SKM-1 (cell line): ENCODE results near the gene C1orf35.

Source experiments
- DNase-seq: peaks from one replicate; lab custom pipeline; 2025; ENCODE audit not compliant: unreplicated experiment; lab: John Stamatoyannopoulos, UW

The C1orf35 gene

GRCh38 chr1:228102791-228103620, at the start of gene C1orf35:
Gene C1orf35, minus strand, starts transcription at chr1:228103325. Its CDS starts 98 bp downstream, at chr1:228103227.
- peak; percentile 92 for DNase-seq

- no peak for DNase-seq
Observed at GRCh38 chr1:228152918-228153258, 49.8 kb upstream of the C1orf35 start.

- DNase-seq = no peak
Observed at GRCh38 chr1:228152097-228152917, 49.2 kb upstream of the C1orf35 start.

- no peak for DNase-seq
Observed at GRCh38 chr1:228151180-228151925, 48.2 kb upstream of the C1orf35 start.

- no peak for DNase-seq
Observed at GRCh38 chr1:228150461-228151179, 47.5 kb upstream of the C1orf35 start.

GRCh38 chr1:228150120-228150460, 47.0 kb upstream of the C1orf35 start:
- DNase-seq = no peak

GRCh38 chr1:228149406-228150119, 46.4 kb upstream of the C1orf35 start, which contains the start of gene GJC2:
Gene GJC2, plus strand, starts transcription at chr1:228149930. Its CDS starts 7,829 bp downstream, at chr1:228157759.
- no peak for DNase-seq

GRCh38 chr1:228148935-228149405, 45.8 kb upstream of the C1orf35 start:
- DNase-seq = no peak

- no peak for DNase-seq
Observed at GRCh38 chr1:228148196-228148861, 45.2 kb upstream of the C1orf35 start.

- DNase-seq = no peak
Observed at GRCh38 chr1:228147768-228148167, 44.6 kb upstream of the C1orf35 start.

GRCh38 chr1:228147151-228147693, 44.1 kb upstream of the C1orf35 start:
- no peak for DNase-seq

- no peak for DNase-seq
Observed at GRCh38 chr1:228146417-228147150, 43.5 kb upstream of the C1orf35 start.

GRCh38 chr1:228145463-228146416, 42.6 kb upstream of the C1orf35 start:
- no peak for DNase-seq

- DNase-seq = no peak
Observed at GRCh38 chr1:228144993-228145343, 41.8 kb upstream of the C1orf35 start.

- DNase-seq = no peak
Observed at GRCh38 chr1:228144193-228144992, 41.3 kb upstream of the C1orf35 start.

- DNase-seq = no peak
Observed at GRCh38 chr1:228143480-228144192, 40.5 kb upstream of the C1orf35 start.
